22Rv1 (cell line): Measurements from ENCODE around the gene CAPN10.
A peak's percentile ranks its signal among the peaks of the same experiment; 100 is the strongest.

ENCODE experiments used
- H3K27ac ChIP-seq: fragments of 450-650 bp; 2 replicates; pipeline ENCODE4 v1.5.1; 2017
- ZFX ChIP-seq: fragments of 450-650 bp; IDR thresholded peaks from 2 replicates; pipeline ENCODE4 v1.6.1; 2017; ENCODE audit warnings: antibody characterized with exemption, borderline replicate concordance
- TF ChIP-seq, protein P1 (sequence below): fragments of 450-650 bp; IDR thresholded peaks from 2 replicates; pipeline ENCODE4 v1.5.1; 2017; ENCODE audit warnings: mild to moderate bottlenecking

The CAPN10 gene

DNA sequence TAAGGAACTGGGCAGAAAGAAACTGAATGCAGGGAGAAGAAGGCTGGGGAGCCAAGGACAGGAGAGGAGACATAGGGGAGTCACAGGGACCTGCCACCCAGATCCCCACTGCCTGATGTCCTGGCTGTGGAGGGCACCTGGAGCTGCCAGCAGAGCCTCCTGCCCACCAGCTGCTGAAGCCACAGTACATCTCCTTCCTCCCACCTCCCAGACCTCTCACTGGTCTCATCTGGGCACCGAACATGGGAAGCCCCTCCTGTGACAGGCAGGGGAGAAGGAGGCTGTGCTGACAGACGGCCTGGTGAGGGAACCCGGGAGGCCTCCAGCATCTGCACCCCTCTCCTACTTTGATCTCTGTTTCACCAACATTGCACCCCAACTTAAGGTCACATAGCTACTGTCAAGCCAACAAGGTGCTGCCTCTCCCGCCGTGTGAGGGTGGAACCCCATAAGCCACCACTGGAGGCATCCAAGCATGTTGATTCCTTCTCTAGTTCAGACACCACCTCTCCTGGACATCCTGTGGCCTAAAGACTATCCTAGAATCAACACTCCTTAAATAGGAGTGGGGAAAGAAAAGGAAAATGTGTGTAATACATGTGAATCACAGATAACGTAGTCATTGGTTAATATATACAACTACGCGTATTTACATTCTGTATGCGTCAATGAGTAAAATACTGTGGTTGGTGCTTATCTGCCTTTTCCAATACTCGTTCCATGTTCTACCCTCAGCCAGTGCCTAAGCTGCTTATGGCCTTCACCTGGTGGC lies 21.8 kb upstream of the CAPN10 start:
- H3K27ac ChIP-seq: peak overlapping the region; percentile 98
- TF ChIP-seq, protein P1, sequence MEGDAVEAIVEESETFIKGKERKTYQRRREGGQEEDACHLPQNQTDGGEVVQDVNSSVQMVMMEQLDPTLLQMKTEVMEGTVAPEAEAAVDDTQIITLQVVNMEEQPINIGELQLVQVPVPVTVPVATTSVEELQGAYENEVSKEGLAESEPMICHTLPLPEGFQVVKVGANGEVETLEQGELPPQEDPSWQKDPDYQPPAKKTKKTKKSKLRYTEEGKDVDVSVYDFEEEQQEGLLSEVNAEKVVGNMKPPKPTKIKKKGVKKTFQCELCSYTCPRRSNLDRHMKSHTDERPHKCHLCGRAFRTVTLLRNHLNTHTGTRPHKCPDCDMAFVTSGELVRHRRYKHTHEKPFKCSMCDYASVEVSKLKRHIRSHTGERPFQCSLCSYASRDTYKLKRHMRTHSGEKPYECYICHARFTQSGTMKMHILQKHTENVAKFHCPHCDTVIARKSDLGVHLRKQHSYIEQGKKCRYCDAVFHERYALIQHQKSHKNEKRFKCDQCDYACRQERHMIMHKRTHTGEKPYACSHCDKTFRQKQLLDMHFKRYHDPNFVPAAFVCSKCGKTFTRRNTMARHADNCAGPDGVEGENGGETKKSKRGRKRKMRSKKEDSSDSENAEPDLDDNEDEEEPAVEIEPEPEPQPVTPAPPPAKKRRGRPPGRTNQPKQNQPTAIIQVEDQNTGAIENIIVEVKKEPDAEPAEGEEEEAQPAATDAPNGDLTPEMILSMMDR: no peak
- TF ChIP-seq ZFX: no peak

DNA sequence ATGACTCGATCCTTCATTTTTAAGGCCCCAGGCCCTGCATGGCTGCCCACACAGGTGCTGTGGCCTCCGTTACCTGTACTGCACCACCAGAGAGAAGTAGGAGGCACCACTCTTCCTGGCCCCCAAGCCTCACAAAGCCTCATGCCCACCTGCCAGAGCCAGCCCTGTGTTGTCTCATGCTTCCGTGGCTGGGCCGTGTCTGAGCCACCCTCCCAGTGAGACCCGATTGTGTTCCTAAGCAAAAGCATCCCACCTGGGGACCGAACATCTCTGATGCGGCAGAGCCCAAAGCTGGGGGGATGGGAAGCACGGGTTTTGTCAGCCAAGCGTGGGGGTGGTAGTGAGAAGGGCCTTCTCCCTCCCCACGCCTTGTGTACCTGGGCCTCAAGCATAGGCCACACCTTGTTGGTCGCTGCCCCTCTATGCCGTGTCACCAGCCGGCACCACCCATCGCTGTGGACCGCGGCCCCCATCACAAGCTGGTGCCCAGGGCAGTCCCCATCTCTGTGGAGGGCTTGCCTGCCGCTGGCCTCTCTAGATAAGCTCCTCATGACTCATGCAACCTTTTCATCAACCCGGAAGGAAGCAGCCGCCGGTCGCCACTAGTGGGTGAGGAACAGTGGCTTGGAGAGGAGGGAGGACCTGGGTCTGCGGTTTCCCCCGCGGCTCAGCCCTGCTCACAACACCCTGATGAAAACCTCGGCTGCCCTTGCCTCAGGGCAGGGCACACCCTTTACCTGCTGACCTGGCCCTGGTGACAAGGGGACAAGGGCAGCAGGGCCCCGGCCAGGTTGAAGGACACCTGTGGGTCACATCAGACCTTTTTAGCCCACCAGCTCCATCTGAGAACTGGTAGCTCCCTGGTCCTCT lies 21.0 kb upstream of the CAPN10 start:
- H3K27ac ChIP-seq: peak overlapping the region; percentile 94
- no peak for TF ChIP-seq ZFX
- TF ChIP-seq, protein P1: no peak

DNA sequence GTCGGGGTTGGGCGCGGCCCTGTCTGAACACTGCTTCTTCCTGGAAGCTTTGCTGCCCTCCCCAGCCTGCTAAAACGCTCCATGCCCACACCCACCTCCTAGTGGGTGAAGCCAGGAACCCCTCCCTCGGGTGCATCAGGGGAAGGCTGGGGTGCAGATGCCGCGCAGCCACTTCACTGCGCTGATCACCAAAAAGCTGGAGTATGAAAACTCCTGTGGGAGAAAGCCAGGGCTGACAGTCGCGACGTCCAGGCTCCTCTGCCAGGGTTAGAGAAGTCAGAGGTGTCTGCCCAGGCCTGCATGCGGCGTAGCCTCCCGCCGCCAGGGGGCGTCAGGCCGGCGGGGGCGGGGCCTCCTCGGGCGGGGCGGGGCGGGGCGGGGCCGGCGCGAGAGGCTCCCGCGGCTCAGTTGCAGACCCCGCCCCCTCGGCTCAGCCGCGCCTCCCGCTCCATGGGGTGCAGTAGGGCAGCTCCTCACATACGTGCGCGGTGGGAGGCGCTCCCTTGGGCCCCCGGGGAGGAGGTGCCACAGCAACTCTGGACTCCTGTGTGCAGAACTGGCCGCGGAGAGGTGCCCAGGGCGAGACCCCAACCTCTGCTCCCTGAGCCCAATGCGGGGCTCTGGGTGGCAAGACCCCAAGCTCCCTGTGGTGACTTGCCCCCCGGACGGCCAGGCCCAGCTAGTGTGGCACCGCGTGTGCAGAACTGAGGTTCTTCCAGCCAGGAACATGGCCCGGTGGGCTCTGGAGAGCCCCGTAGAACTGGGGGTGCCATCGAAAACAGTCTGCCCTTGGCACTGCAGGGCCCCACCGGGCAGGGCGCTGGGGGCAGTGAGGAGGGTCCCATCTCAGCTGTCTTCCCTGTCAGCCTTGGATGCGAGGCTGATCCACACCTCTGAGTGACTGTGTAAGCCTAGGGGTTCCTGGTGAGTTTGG lies 20.1 kb upstream of the CAPN10 start:
- TF ChIP-seq, protein P1: peak; percentile 97
- no peak for TF ChIP-seq ZFX
- peak overlapping the region; percentile 94 for H3K27ac ChIP-seq

DNA sequence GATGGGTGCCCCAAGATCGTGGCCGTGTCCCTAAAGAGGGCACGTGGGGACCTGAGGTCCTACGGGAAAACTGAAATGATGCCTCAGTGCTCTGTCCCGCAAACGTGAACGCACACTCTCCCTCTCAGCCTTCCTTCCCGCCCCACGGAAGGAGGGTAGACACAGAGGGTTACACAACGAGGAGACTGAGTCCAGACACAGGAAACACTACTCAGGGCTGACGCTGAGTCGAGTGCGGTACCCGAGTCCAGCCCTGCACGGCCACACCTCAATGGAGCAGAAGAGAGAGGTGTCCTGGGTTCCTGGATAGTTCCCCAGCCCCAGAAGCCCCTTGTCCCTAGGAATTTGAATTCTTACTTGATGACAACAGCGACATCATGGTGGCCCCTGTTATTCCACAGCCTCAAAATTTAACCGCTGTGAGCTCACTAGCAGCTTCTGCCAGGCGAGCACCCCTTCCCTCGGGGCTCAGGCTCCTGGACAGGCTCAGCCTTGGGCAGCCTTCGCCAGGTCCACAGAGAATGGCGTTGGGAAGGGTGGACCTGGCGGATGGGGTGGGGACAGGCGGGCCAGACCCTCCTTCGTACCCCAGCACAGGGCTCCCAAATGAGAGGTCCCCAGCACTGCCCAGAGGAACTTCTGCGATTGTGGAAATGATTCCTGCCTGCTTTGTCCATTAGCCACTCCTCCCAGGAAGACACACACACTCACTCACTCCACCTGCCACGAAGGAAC lies 19.2 kb upstream of the CAPN10 start:
- H3K27ac ChIP-seq: peak overlapping the region; percentile 94
- TF ChIP-seq, protein P1: no peak
- TF ChIP-seq ZFX: no peak

DNA sequence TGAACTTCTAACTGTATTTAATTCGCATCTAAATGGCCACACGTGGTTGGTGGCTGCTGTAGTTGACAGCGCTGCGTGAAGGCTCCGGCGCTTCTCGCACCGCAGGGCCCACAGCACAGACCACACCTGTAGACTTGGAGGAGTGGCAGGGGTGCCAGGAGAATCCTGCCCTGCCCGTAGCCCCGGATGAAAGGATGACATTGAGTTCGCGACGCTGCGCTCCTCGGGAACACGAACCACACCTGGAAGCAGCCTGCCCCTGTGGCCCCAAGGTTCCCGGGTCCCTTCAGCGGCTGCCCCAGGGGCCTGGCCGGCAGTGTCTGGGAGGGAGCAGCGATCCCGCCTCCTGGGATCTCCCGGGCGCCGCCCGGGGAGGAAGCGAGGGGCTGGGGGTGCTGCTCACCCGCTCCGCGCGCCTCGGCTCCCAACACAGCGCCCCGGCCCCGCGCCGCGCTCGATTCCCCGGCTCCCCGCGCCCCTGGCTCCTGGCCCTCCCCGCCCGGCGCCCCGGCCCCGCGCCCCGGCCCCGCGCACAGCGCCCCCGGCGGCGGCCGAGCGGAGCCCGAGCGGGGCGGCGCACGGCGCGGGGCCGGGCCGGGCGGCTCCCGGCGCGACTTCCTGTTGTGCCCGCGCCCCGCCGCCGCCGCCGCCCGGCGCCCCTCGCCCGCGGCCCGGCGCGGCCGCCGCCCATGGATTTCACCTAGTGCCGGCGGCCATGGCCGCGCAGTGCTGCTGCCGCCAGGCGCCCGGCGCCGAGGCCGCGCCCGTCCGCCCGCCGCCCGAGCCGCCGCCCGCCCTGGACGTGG lies 18.5 kb upstream of the CAPN10 start, which contains the start of gene RNPEPL1:
Gene RNPEPL1, plus strand, starts transcription at position 613 of the 806 bp plus-strand sequence. Its CDS starts 103 bp downstream, at position 716.
- no peak for TF ChIP-seq ZFX
- TF ChIP-seq, protein P1: peak; percentile 66
- peak within 1 kb of the TSS; percentile 94 for H3K27ac ChIP-seq
